ENCODE measurements around the gene DNAJB8.

Gene DNAJB8

DNA sequence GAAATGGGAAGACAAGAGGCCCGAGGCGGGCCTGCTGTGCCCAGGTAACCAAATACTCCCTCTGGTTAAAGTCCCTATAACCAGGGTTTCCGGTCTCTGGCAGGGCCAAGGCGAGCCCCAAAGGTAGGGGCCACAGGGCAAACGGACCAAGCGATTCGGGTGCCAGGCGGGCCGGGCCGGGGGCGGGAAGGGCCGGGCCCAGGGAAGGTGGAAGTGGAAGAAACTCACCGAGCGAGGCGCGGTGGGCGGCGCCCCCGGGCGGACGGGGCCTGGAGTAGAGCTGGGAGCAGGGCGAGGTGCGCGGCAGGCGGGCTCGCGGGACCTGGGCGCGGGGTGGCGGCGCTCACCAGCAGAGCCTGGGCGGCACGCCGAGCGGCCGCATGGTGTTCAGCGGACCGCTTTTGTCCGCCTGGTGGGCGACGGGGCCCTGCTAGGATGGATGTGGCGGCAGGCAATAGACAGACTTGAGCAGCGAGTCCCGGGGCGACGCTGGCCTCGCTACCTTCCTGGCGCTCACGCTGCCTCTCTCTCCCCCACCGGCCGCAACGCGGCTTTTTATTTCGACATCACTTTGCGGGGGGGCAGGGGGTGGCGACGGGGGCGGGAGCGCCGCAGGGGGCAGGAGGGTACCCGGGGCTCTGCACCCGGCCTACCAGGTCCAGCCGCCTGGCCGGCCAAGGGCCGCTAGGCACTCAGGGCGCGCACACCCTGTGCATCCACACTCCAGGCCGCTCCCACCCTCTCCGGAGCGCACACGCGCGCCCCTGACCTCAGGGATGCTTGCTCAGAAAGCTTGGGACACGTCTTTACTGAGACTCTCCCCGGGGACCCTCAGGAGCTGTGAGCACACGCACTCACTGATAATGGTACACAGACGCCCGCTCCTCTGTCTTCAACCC is 26.2 kb upstream of the DNAJB8 start, which contains the start of gene GATA2:
Gene GATA2, minus strand, starts transcription at position 531 of the 899 bp plus-strand sequence. CDS start 6,170 bp downstream, outside the sequence.
- H3K27ac ChIP-seq (ENCODE audit: low read length) = no peak within 1 kb of the TSS
- no peaks in the 10 kb centered on the region for H3K36me3 ChIP-seq (ENCODE audit: control insufficient read depth in 1 of 2, insufficient read depth in 2 of 2, low read length in 2 of 2)
- H3K9me3 ChIP-seq (ENCODE audit: control insufficient read depth in 1 of 2, low read length in 2 of 2) = peaks cover 0 to 3% of the 10 kb centered on the region in 2 donors
- peaks cover 7 to 49% of the 10 kb centered on the region in 2 donors for H3K4me1 ChIP-seq (ENCODE audit: control insufficient read depth in 1 of 2, insufficient read depth in 2 of 2, low read length in 2 of 2)
- peak within 1 kb of the TSS in 1 of 2 donors; percentile 28 for H3K4me3 ChIP-seq (ENCODE audit: low read depth in 1 of 2, low read length in 2 of 2)
- peaks cover 85% of the 10 kb centered on the region for H3K27me3 ChIP-seq (ENCODE audit: low read depth, low read length)

DNA sequence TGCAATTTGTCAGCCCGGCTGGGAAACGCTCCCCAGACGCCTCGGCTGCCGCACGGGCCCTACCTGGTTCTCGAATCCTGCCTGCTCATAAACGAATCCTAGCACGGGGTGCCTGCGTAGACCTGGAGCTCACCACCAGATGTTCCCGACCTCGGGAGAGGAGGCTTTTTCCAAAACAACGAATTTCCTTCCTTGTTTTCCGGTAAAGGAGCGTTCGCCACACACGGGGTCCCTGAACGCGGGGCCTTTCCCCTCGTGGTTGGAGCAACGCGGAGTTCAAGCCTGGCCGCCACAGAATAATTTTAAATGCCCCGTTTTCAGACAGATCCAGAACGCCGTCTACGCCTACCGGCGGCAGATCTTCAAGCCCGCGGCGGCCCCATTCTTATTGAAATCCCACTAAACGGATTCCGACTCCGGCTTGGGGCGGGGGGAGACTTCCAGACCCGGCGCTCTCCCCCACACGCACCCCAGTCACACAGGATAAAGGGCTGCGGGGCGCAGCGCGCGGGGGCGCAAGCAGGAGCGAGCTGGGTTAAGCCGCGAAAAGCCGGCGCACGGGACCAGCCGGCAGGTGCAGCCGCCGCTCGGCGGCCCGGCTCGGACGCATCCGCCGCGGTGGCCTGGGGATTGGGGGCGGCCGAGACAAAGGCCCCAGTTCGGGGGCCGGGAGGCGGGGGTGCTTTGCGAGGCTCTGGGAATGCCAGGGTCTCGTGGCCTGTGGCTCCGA is 25.4 kb upstream of the DNAJB8 start:
- peaks cover 7 to 51% of the 10 kb centered on the region in 2 donors for H3K4me1 ChIP-seq (ENCODE audit: control insufficient read depth in 1 of 2, insufficient read depth in 2 of 2, low read length in 2 of 2)
- H3K27ac ChIP-seq (ENCODE audit: low read length) = no peak overlapping the region
- H3K27me3 ChIP-seq (ENCODE audit: low read depth, low read length) = peaks cover 91% of the 10 kb centered on the region
- no peaks in the 10 kb centered on the region for H3K36me3 ChIP-seq (ENCODE audit: control insufficient read depth in 1 of 2, insufficient read depth in 2 of 2, low read length in 2 of 2)
- H3K9me3 ChIP-seq (ENCODE audit: control insufficient read depth in 1 of 2, low read length in 2 of 2) = peaks cover 0 to 3% of the 10 kb centered on the region in 2 donors
- H3K4me3 ChIP-seq (ENCODE audit: low read depth in 1 of 2, low read length in 2 of 2) = peak overlapping the region in 1 of 2 donors; percentile 28

- Histone ChIP-seq H3K4me1 (ENCODE audit: control insufficient read depth in 1 of 2, insufficient read depth in 2 of 2, low read length in 2 of 2) (peaks cover 7 to 51% of the 10 kb centered on the region in 2 donors), H3K4me3 (ENCODE audit: low read depth in 1 of 2, low read length in 2 of 2) (no peak overlapping the region), H3K27ac (ENCODE audit: low read length) (no peak overlapping the region), H3K36me3 (ENCODE audit: control insufficient read depth in 1 of 2, insufficient read depth in 2 of 2, low read length in 2 of 2) (no peaks in the 10 kb centered on the region), H3K9me3 (ENCODE audit: control insufficient read depth in 1 of 2, low read length in 2 of 2) (peaks cover 0 to 3% of the 10 kb centered on the region in 2 donors), H3K27me3 (ENCODE audit: low read depth, low read length) (peaks cover 91% of the 10 kb centered on the region)
Observed at GRCh38 chr3:128491691-128491940, 24.9 kb upstream of the DNAJB8 start.

DNA sequence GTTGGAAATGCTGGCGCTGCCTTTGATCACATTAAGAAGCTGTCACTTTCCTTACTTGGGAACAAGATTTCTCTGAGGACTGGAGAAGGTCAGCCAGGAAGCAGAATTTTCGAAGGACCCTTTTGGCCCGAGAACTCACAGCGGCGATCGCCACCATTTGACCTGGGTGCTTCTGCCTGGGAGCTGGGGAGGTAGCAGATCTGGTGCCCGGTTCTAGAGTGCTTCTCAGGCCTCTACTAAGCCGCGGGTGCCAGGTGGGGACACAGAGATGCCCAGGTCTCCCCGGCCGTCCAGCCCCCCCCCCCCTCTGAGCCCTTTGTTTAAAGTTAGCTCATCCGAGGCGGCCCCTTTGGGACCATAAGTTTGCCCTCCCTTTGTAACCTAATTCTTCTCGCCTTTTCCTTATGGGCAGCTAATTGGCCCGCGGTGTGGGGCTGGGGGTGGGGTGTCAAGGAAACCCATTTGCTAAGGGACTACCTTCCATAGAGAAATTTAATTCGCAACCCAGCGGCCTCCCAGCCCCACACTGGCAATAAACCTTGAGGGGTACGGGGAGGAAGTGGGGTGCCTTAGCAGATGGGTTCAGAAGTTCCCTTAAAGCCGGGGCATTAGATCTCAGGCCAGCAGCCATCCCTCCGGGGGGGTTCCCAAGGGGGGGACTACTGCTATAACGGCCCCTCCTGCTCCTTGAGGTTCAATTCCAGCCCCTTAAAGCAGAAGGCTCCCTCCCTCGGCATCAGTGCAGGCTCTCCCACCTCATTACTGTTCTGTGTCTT is 24.4 kb upstream of the DNAJB8 start:
- Histone ChIP-seq H3K9me3 (ENCODE audit: control insufficient read depth in 1 of 2, low read length in 2 of 2) (peaks cover 0 to 3% of the 10 kb centered on the region in 2 donors), H3K4me1 (ENCODE audit: control insufficient read depth in 1 of 2, insufficient read depth in 2 of 2, low read length in 2 of 2) (peaks cover 7 to 53% of the 10 kb centered on the region in 2 donors), H3K27me3 (ENCODE audit: low read depth, low read length) (peaks cover 94% of the 10 kb centered on the region), H3K27ac (ENCODE audit: low read length) (no peak overlapping the region), H3K4me3 (ENCODE audit: low read depth in 1 of 2, low read length in 2 of 2) (no peak overlapping the region), H3K36me3 (ENCODE audit: control insufficient read depth in 1 of 2, insufficient read depth in 2 of 2, low read length in 2 of 2) (no peaks in the 10 kb centered on the region)

DNA sequence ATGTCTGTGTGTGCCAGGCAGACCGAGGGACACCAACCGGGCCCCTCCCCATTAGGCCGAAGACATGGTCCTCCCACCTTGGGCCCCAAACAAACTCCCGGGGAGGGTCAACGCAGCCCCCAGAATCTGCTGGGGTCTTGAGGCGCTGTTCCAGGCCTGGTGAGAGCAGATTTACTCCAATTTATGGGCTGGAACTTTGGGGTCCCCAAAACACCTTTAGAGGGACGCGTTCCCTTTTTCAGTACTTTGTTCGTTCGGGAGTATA is 23.9 kb upstream of the DNAJB8 start:
- no peaks in the 10 kb centered on the region for H3K36me3 ChIP-seq (ENCODE audit: control insufficient read depth in 1 of 2, insufficient read depth in 2 of 2, low read length in 2 of 2)
- H3K27me3 ChIP-seq (ENCODE audit: low read depth, low read length) = peaks cover 95% of the 10 kb centered on the region
- peaks cover 7 to 53% of the 10 kb centered on the region in 2 donors for H3K4me1 ChIP-seq (ENCODE audit: control insufficient read depth in 1 of 2, insufficient read depth in 2 of 2, low read length in 2 of 2)
- peaks cover 0 to 3% of the 10 kb centered on the region in 2 donors for H3K9me3 ChIP-seq (ENCODE audit: control insufficient read depth in 1 of 2, low read length in 2 of 2)
- peak overlapping the region in 1 of 2 donors; percentile 68 for H3K4me3 ChIP-seq (ENCODE audit: low read depth in 1 of 2, low read length in 2 of 2)
- no peak overlapping the region for H3K27ac ChIP-seq (ENCODE audit: low read length)

GRCh38 chr3:128489927-128490649 is 23.4 kb upstream of the DNAJB8 start:
- H3K4me3 ChIP-seq (ENCODE audit: low read depth in 1 of 2, low read length in 2 of 2) = peak overlapping the region; percentile 55 to 68
- H3K27ac ChIP-seq (ENCODE audit: low read length) = no peak overlapping the region
- peaks cover 7 to 53% of the 10 kb centered on the region in 2 donors for H3K4me1 ChIP-seq (ENCODE audit: control insufficient read depth in 1 of 2, insufficient read depth in 2 of 2, low read length in 2 of 2)
- H3K27me3 ChIP-seq (ENCODE audit: low read depth, low read length) = peaks cover 96% of the 10 kb centered on the region
- H3K9me3 ChIP-seq (ENCODE audit: control insufficient read depth in 1 of 2, low read length in 2 of 2) = peaks cover 0 to 3% of the 10 kb centered on the region in 2 donors
- H3K36me3 ChIP-seq (ENCODE audit: control insufficient read depth in 1 of 2, insufficient read depth in 2 of 2, low read length in 2 of 2) = no peaks in the 10 kb centered on the region

DNA sequence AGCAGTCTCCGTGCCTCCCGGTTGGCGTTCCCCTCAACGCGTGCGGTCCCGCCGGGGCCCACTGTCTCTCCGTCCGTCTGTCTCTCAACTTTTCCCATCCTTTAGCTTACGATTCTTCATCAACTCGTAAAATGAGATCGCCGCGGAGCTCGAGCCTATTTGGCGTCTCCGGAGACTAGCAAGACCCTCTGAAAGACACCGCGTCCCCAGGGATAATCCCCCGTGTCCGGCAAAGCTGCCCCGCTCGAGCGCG is 22.9 kb upstream of the DNAJB8 start:
- Histone ChIP-seq H3K27ac (ENCODE audit: low read length) (no peak overlapping the region), H3K27me3 (ENCODE audit: low read depth, low read length) (peaks cover 96% of the 10 kb centered on the region), H3K9me3 (ENCODE audit: control insufficient read depth in 1 of 2, low read length in 2 of 2) (peaks cover 0 to 3% of the 10 kb centered on the region in 2 donors), H3K4me3 (ENCODE audit: low read depth in 1 of 2, low read length in 2 of 2) (peak overlapping the region; percentile 55 to 68), H3K4me1 (ENCODE audit: control insufficient read depth in 1 of 2, insufficient read depth in 2 of 2, low read length in 2 of 2) (peaks cover 7 to 53% of the 10 kb centered on the region in 2 donors), H3K36me3 (ENCODE audit: control insufficient read depth in 1 of 2, insufficient read depth in 2 of 2, low read length in 2 of 2) (no peaks in the 10 kb centered on the region)

GRCh38 chr3:128488991-128489673 is 22.4 kb upstream of the DNAJB8 start:
- Histone ChIP-seq H3K27me3 (ENCODE audit: low read depth, low read length) (peaks cover 96% of the 10 kb centered on the region), H3K4me3 (ENCODE audit: low read depth in 1 of 2, low read length in 2 of 2) (peak overlapping the region; percentile 55 to 68), H3K9me3 (ENCODE audit: control insufficient read depth in 1 of 2, low read length in 2 of 2) (peaks cover 0 to 2% of the 10 kb centered on the region in 2 donors), H3K36me3 (ENCODE audit: control insufficient read depth in 1 of 2, insufficient read depth in 2 of 2, low read length in 2 of 2) (no peaks in the 10 kb centered on the region), H3K4me1 (ENCODE audit: control insufficient read depth in 1 of 2, insufficient read depth in 2 of 2, low read length in 2 of 2) (peaks cover 7 to 53% of the 10 kb centered on the region in 2 donors), H3K27ac (ENCODE audit: low read length) (no peak overlapping the region)

- H3K9me3 ChIP-seq (ENCODE audit: control insufficient read depth in 1 of 2, low read length in 2 of 2) = no peaks in the 10 kb centered on the region
- H3K36me3 ChIP-seq (ENCODE audit: control insufficient read depth in 1 of 2, insufficient read depth in 2 of 2, low read length in 2 of 2) = no peaks in the 10 kb centered on the region
- peaks cover 96% of the 10 kb centered on the region for H3K27me3 ChIP-seq (ENCODE audit: low read depth, low read length)
- no peak overlapping the region for H3K27ac ChIP-seq (ENCODE audit: low read length)
- peak overlapping the region in 1 of 2 donors; percentile 68 for H3K4me3 ChIP-seq (ENCODE audit: low read depth in 1 of 2, low read length in 2 of 2)
- H3K4me1 ChIP-seq (ENCODE audit: control insufficient read depth in 1 of 2, insufficient read depth in 2 of 2, low read length in 2 of 2) = peaks cover 7 to 58% of the 10 kb centered on the region in 2 donors
Observed at GRCh38 chr3:128488636-128488990, 21.9 kb upstream of the DNAJB8 start.

- H3K9me3 ChIP-seq (ENCODE audit: control insufficient read depth in 1 of 2, low read length in 2 of 2) = no peaks in the 10 kb centered on the region
- peaks cover 96% of the 10 kb centered on the region for H3K27me3 ChIP-seq (ENCODE audit: low read depth, low read length)
- no peaks in the 10 kb centered on the region for H3K36me3 ChIP-seq (ENCODE audit: control insufficient read depth in 1 of 2, insufficient read depth in 2 of 2, low read length in 2 of 2)
- H3K27ac ChIP-seq (ENCODE audit: low read length) = no peak overlapping the region
- peak overlapping the region; percentile 60 to 68 for H3K4me3 ChIP-seq (ENCODE audit: low read depth in 1 of 2, low read length in 2 of 2)
- H3K4me1 ChIP-seq (ENCODE audit: control insufficient read depth in 1 of 2, insufficient read depth in 2 of 2, low read length in 2 of 2) = peaks cover 7 to 64% of the 10 kb centered on the region in 2 donors
Observed at GRCh38 chr3:128487813-128488635, 21.3 kb upstream of the DNAJB8 start.

Data from muscle layer of duodenum (tissue), 2 donors.